ENCODE data around the gene LRRC32.

The LRRC32 gene

GRCh38 chr11:76676636-76677457, 6.3 kb upstream of the LRRC32 start:
- DNase-seq = no peak

- no peak for DNase-seq
These were observed 4.2 kb upstream of the LRRC32 start for GRCh38 chr11:76674517-76675400.

DNA sequence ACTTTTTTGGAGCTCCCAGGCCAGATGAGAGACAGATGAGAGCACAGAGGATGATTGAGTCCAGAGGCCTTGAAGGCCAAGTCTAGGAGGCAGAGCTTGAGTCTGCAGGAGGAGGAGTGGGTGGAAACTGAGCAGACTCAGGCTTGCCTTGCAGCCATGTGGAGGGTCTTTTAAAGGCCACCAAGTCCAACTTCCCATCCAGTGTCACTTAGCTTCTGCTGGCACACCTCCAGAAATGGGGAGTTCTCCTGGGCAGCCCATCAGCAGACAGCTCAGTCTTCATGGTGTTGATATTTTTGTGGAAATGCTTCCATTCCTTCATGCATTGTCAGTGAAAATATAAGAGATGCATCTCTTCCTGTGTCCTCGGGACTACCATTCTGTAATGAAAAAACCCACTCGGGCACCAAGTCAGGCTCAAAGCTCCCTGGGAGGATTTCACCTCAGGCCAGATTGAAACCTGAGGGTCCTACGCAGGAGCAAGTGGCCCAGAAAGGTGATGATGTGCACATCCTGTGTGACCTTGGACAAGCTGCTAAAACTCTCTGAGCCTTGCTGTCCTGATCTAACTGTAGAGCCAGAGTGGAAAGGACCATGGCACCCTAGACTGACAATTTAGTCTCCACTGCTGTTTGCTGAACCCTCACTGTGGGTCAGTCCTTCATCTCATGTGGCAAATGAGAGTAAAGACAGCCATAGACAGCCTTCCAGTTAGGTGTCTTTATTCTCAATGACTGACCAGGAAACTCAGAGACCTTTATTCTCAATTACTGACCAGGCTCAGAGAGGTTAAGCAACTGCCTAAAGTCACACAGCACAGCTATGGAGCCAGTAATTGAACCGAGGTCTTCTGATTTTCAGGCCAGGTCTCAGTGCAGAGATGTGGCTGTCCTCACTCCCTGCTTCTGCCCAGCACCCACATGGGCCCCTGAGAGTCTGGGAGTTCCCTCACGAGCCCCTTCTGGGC, 2.9 kb upstream of the LRRC32 start:
- no peak for DNase-seq

DNA sequence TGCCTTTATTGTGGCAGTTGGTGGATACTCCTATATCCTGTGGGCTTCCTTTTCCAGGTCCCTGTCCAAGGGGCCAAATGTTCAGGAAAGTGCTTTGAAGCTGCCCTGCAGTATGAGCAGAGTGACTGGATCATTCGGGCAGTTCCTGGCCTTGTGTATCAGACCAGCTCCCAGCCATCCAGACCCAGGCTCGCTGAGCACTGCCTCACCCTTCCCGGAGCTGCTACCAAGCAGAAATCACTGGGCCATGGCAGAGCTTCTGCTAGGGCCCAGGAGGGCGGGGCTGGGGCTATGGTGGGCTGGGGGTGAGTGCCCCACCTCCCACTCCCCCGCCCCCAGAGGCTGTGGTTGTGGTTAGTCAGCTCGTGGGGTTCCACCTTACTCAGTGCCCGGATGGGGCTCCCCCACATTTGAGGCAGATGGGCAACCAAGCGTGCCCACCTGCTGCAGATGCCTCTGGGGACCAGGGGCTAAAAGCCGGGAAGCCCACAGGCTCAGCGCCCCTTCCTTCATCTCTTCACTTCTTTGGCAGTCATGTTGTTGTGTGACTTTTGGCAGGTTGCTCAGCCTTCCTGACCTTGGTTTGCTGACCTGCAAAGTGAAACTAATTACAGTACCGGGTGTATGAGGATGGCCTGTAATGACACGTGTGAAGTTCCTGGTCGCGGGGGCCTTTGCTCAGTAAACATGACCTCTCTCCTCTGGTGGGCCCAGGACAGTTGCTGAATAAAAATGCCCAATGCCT, 2.1 kb upstream of the LRRC32 start:
- peak; percentile 30 to 48 (median 36) for DNase-seq

DNA sequence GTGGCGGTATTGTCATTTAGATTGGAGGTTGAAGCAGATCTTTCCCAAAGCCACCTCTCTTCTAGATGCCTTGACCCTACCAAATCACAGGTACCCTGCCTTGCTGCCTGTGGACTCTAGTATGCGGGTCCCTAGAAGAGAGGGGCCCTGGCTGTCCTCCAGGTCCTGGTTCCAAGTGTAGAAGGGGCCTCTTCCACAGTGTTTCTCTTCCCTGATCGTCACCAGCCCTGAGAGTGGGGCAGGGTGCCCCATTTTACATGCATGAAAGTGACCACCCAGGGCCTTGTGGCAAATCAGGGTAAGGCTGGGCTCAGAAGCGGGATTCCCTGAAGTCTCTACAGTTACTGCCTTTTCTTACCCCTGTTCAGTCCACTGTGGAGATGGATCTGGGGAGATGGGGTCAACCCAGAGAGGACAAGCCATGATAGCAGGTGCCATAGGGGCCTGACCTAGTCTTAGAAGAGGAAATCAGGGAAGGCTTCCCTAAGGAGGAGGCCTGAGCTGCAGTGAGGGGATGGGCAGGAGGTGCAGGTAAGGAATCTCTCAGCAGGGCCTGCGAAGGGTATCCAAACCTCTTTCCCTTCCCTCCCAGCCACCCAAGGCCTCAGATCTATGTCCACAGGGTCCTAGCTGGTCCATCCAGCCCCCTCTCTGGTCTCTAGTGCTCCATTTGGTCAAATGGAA, 1.2 kb upstream of the LRRC32 start:
- DNase-seq = no peak

DNA sequence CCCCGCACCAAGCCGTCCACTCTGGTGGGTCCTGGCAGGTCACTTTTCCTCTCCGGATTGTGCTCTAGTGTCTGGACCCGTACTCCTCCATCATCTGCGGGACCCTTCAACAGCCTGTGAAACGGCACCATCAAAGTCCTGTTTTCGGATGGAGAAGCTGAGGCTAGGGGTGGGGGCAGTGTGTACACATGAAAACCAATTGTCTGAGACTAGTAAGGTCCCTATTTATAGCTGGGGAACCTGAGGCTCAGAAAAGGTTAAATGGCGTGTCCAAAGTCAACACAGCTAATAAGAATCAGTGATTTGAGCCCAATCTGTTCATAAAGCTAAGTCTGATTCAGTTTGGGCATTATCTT, 668 bp upstream of the LRRC32 start:
- DNase-seq = no peak

DNA sequence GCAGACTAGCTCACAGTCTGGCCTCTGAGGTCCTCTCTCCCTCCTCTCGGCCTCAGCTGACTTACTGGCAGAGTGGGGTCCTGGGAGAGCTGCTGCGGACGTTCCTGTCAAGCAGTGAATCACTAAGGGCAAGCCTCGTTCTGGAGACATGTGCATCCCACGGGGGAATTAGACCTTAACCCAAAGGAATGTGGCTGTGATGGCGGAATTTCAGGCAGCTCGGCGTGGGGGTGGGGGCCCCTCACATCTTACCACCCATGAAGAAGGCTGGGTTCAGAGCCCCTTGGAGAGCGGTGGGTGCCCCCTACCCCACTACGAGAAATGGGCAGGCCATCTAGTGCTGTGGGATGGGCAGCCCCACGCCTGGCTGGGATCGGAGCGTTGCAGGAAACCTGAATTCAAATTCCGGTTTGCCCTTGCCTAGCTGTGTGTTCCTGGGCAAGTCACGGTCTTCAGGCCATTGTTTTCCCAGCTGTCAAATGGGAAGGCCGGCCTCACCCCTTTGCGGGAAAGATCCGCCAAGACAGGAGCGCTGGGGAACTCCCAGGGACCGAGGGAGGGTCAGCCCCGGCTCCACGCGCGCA, 554 bp downstream of the LRRC32 start:
- DNase-seq = no peak

- no peak for DNase-seq
These were observed 2.0 kb downstream of the LRRC32 start for GRCh38 chr11:76668362-76669155.

- DNase-seq = no peak
These were observed 2.7 kb downstream of the LRRC32 start for GRCh38 chr11:76667856-76668255.

DNA sequence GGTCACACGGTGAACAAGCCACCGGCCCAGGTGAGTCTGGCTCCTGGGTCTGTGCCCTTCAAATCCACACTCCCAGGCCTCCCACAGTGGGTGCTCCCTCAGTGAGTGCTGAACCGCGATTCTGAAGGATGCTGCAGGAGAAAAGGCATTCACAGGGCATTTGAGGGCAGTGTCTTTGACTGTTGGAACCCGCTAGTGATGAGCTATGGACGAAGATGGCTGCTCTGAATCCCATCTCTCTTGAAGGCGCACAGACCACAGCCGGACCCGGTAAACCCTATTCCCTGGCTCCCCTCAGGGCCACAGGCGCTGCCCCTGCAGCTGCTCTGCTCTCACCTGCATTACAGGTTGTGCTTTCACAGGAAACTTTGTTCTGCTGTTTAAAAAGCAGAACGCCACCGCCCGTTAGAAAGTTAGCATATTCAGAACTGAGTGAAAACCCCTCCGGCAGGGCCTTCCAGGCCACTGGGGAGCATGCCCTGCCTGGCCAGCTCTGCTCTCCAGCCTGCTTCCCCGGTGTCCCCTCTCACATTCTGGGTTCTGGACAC, 3.2 kb downstream of the LRRC32 start:
- DNase-seq = no peak

GRCh38 chr11:76666830-76667229, 3.7 kb downstream of the LRRC32 start:
- no peak for DNase-seq

DNA sequence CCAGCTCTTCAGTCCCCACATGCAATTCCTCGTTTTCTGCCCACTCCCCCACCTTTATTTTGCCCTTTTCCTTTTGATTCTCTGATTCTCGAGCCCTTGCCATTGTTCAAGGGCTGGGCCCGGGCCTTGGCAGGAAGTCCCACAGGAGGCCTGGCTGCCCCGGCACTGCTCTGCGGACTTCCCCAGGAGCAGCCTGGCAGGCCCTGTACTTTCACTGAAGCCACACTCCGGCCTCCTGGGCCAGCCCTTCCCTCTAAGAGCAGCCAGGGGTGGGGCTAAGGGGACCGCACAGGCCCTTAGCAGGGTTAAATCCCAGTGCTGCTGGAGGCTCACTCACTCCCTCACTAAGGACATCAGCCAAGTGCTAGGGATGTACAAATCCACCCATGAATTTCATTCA, 4.1 kb downstream of the LRRC32 start:
- DNase-seq = no peak

DNA sequence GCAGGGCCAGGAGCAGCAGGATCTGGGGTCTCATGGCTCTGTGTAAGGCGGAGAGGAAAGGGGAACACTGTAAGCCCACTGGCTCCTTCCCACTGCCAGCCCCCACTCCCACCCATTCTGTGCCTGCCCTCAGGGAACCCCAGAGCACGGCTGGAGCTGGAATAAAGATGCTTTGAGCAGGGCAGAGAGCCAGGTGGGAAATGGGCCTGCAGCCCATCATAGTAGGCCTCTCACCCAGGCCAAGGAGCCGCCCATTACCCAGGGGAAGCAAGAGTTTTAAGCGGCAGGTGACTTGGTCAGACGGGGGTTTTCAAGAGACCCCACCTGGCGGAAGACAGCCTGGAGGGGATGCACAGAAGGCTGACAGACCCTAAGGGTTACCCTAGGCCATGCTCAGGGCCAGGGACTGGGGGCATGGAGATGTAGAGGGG, 4.6 kb downstream of the LRRC32 start:
- DNase-seq = no peak

GRCh38 chr11:76665172-76665571, 5.4 kb downstream of the LRRC32 start:
- DNase-seq = no peak

DNA sequence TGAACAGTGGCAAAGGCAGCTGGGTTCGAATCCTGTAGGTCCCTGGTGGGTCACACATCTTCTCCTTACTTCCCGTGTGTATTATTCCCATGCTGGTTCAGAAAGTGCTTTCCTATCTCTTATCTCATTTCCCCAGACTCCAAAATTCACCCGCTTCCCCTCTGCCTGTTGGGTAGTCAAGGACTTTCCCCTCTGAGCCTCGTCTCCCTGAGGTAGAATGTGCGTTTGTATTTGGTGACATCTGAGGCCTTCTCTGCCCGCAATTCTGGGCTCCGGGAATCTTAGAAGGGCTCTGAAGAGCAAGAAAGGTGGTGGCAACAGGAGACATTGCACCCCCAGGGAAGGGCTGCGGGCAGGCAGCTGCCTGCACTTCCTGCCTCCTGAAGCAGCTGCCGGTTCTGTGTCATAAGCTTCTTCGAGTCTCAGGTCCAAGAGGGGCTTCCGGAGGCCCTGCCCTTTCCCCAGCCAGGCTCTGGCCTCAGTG, 5.9 kb downstream of the LRRC32 start:
- DNase-seq = peak in 1 of 4 experiments; percentile 18

DNA sequence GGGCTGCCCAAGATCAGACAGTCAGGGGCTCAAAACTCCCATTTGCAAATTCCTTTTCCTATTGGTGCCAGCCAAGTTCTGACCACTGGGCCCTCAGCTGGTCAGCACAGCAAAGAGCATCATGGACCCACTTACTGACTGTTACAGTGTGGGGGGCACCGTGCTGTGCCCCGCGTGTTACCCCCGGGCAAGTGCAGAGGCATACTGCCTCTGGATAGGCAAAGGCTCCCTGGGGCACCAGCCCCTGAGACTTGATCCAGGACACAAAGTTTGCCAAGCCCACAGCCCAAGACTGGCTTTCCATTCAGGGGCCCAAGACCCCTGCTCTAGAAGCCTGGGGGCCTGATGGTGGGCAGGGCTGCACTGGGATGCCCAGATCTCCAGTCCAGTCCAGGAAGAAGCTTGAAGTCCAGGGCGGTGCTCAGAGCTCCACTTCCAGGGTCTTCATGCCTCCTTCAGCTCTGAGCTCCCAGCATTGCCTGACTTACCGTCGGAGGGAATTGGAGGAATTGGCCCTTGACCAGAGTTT, 6.6 kb downstream of the LRRC32 start:
- no peak for DNase-seq

- no peak for DNase-seq
These were observed 7.1 kb downstream of the LRRC32 start for GRCh38 chr11:76663486-76663810.

GRCh38 chr11:76662656-76663485, 7.7 kb downstream of the LRRC32 start:
- DNase-seq = no peak

Data from activated CD4-positive, CD25-positive, alpha-beta regulatory T cell (primary cell).